Measurements from ENCODE around the gene PHEX. TPM values are rescaled to one million over a fixed set of nuclear protein-coding genes. Genes with fewer than 3 reads are reported as not detected.

PHEX gene
- total RNA-seq, 1 experiment from 2014 or later: 0.04 TPM

GRCh38 chrX:21991504-21991903, 40.6 kb upstream of the PHEX start:
- Mint-ChIP-seq H3K9me3 (no peaks in the 10 kb centered on the region), H3K36me3 (peaks cover 47% of the 10 kb centered on the region), H3K27me3 (ENCODE audit: low read depth) (no peaks in the 10 kb centered on the region), H3K27ac (no peak overlapping the region; the same call in 1 of the 2 replicates), H3K4me1 (peaks cover 14% of the 10 kb centered on the region), H3K4me3 (no peak overlapping the region)
- TF ChIP-seq GRHL2 (CRISPR knock-in tag; IDR thresholded peaks at IDR 0.05; ENCODE audit: insufficient replicate concordance, severe bottlenecking) (no peak), ATF6 (CRISPR knock-in tag; IDR thresholded peaks at IDR 0.05) (no peak), FOXP1 (CRISPR knock-in tag; IDR thresholded peaks at IDR 0.05; ENCODE audit: borderline replicate concordance) (no peak), SP1 (CRISPR knock-in tag; conservative IDR thresholded peaks at IDR 0.05) (no peak), EMX1 (CRISPR knock-in tag; IDR thresholded peaks at IDR 0.05) (no peak), USF2 (CRISPR knock-in tag; IDR thresholded peaks at IDR 0.05) (no peak), E2F5 (CRISPR knock-in tag; IDR thresholded peaks at IDR 0.05) (no peak), AFF4 (CRISPR knock-in tag; IDR thresholded peaks at IDR 0.05; ENCODE audit: borderline replicate concordance) (no peak), HMGXB4 (CRISPR knock-in tag; IDR thresholded peaks at IDR 0.05) (no peak), GABPB1 (CRISPR knock-in tag; IDR thresholded peaks at IDR 0.05) (no peak), TCF7 (CRISPR knock-in tag; IDR thresholded peaks at IDR 0.05; ENCODE audit: low read depth) (no peak), ZNF532 (CRISPR knock-in tag; IDR thresholded peaks at IDR 0.05; ENCODE audit: borderline replicate concordance) (no peak), SMAD4 (CRISPR knock-in tag; IDR thresholded peaks at IDR 0.05) (no peak), NR1H2 (CRISPR knock-in tag; IDR thresholded peaks at IDR 0.05) (no peak), NFE2L1 (CRISPR knock-in tag; IDR thresholded peaks at IDR 0.05) (no peak)
- ATAC-seq (no peak), DNase-seq (ENCODE audit: low spot score) (no peak)
- ChIA-PET POLR2A (no interaction called here), CTCF (no interaction called here)
